SH-SY5Y (cell line): ENCODE data around the gene ELOB.

Experiments
- GATA2 ChIP-seq: IDR thresholded peaks from 2 replicates; pipeline ENCODE4 v1.6.1; 2011; ENCODE audit warnings: mild to moderate bottlenecking, low read depth, low read length
- GATA3 ChIP-seq: IDR thresholded peaks from 2 replicates; pipeline ENCODE4 v1.6.1; 2011; ENCODE audit warnings: low read depth, mild to moderate bottlenecking, low read length, moderate library complexity

DNA sequence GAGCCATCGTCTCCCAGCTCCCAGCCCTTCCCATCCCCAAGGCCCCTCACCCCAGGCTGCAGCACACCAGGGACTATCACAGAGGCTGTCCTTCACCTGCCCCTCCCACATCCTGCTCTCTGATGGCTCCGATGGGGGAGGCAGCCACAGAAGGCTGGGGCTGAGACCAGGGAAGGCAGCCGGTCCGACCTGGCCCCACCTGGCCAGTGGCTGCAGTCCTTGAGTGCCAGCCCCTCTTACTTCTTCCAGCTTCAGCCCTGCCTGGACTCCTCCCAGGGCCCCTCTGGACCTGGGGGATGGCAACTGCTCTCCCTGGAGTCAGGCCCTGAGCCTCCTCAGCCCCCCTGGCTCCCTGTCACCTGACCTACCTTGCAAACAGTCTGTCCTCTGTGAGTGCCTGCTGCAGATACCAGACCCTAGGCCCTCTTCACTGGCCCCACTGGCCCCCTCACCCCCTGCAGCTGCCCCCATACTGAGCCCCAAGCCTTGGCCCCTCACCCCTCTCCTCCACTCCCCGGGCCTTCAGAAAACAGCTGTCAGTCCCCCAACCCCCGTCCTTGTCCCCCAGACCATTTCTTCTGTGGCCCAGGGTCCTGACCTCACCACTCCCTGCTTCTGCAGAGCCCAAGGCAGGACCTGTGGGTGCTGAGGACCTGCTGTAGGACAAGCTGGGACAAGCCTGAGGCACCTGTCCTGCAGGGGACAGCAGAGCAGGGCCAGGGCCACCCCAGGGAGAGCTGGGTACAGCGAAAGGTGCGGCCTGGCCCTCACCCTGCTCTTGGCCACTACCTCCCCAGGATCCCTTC is 37.3 kb downstream of the ELOB start:
- no peak for TF ChIP-seq GATA2
- TF ChIP-seq GATA3, result no peak
